ENCODE results near the gene TMEM247.

The TMEM247 gene

GRCh38 chr2:46497766-46498165, 18.4 kb downstream of the TMEM247 start:
- Histone ChIP-seq H3K4me3 (replicated peaks; ENCODE audit: low read depth, low read length) (no peak overlapping the region), H3K36me3 (ENCODE audit: control insufficient read depth, insufficient read depth, low read length) (no peaks in the 10 kb centered on the region), H3K27me3 (replicated peaks; ENCODE audit: control insufficient read depth, insufficient read depth, low read length) (no peaks in the 10 kb centered on the region)
- DNase-seq (ENCODE audit: extremely low read depth, insufficient read length), result no peak
- no peak for TF ChIP-seq CTCF (IDR thresholded peaks at IDR 0.05; ENCODE audit: insufficient read depth, low read length, poor library complexity, severe bottlenecking)

- no peak for TF ChIP-seq CTCF (IDR thresholded peaks at IDR 0.05; ENCODE audit: insufficient read depth, low read length, poor library complexity, severe bottlenecking)
- no peaks in the 10 kb centered on the region for H3K27me3 ChIP-seq (replicated peaks; ENCODE audit: control insufficient read depth, insufficient read depth, low read length)
- DNase-seq (ENCODE audit: extremely low read depth, insufficient read length), result no peak
- no peaks in the 10 kb centered on the region for H3K36me3 ChIP-seq (ENCODE audit: control insufficient read depth, insufficient read depth, low read length)
- H3K4me3 ChIP-seq (replicated peaks; ENCODE audit: low read depth, low read length), result no peak overlapping the region
Observed at GRCh38 chr2:46498681-46499080, 19.3 kb downstream of the TMEM247 start.

- no peaks in the 10 kb centered on the region for H3K36me3 ChIP-seq (ENCODE audit: control insufficient read depth, insufficient read depth, low read length)
- TF ChIP-seq CTCF (IDR thresholded peaks at IDR 0.05; ENCODE audit: insufficient read depth, low read length, poor library complexity, severe bottlenecking), result no peak
- no peak for DNase-seq (ENCODE audit: extremely low read depth, insufficient read length)
- H3K4me3 ChIP-seq (replicated peaks; ENCODE audit: low read depth, low read length), result peak overlapping the region; percentile 59
- no peaks in the 10 kb centered on the region for H3K27me3 ChIP-seq (replicated peaks; ENCODE audit: control insufficient read depth, insufficient read depth, low read length)
Observed at GRCh38 chr2:46499392-46499785, 20.0 kb downstream of the TMEM247 start.

- no peak overlapping the region for H3K4me3 ChIP-seq (replicated peaks; ENCODE audit: low read depth, low read length)
- H3K36me3 ChIP-seq (ENCODE audit: control insufficient read depth, insufficient read depth, low read length), result no peaks in the 10 kb centered on the region
- no peaks in the 10 kb centered on the region for H3K27me3 ChIP-seq (replicated peaks; ENCODE audit: control insufficient read depth, insufficient read depth, low read length)
- TF ChIP-seq CTCF (IDR thresholded peaks at IDR 0.05; ENCODE audit: insufficient read depth, low read length, poor library complexity, severe bottlenecking), result no peak
- DNase-seq (ENCODE audit: extremely low read depth, insufficient read length), result no peak
Observed at GRCh38 chr2:46500801-46501200, 21.4 kb downstream of the TMEM247 start.

GRCh38 chr2:46502291-46502885, 23.0 kb downstream of the TMEM247 start:
- no peak for DNase-seq (ENCODE audit: extremely low read depth, insufficient read length)
- no peak for TF ChIP-seq CTCF (IDR thresholded peaks at IDR 0.05; ENCODE audit: insufficient read depth, low read length, poor library complexity, severe bottlenecking)
- Histone ChIP-seq H3K27me3 (replicated peaks; ENCODE audit: control insufficient read depth, insufficient read depth, low read length) (no peaks in the 10 kb centered on the region), H3K36me3 (ENCODE audit: control insufficient read depth, insufficient read depth, low read length) (no peaks in the 10 kb centered on the region), H3K4me3 (replicated peaks; ENCODE audit: low read depth, low read length) (no peak overlapping the region)

GRCh38 chr2:46503686-46504085, 24.3 kb downstream of the TMEM247 start:
- no peak for DNase-seq (ENCODE audit: extremely low read depth, insufficient read length)

More at GRCh38 chr2:46503686-46504085, 24.3 kb downstream of the TMEM247 start:
- Histone ChIP-seq H3K4me3 (replicated peaks; ENCODE audit: low read depth, low read length) (no peak overlapping the region), H3K27me3 (replicated peaks; ENCODE audit: control insufficient read depth, insufficient read depth, low read length) (no peaks in the 10 kb centered on the region), H3K36me3 (ENCODE audit: control insufficient read depth, insufficient read depth, low read length) (no peaks in the 10 kb centered on the region)
- no peak for TF ChIP-seq CTCF (IDR thresholded peaks at IDR 0.05; ENCODE audit: insufficient read depth, low read length, poor library complexity, severe bottlenecking)

All from GM06990 (cell line).